SU-DHL-6 (cell line): ENCODE data around the gene CNOT6L.

Experiments used
- CTCF ChIP-seq: fragments of 200-600 bp; sonication (generic); IDR thresholded peaks from one replicate; pipeline ENCODE4 v1.5.1; 2017; ENCODE audit warnings: antibody characterized with exemption, mild to moderate bottlenecking, low read length, moderate library complexity; ENCODE audit not compliant: insufficient read depth, poor library complexity, severe bottlenecking
- EZH2phosphoT487 ChIP-seq: fragments of 200-600 bp; sonication (generic), shearing (Covaris generic); conservative IDR thresholded peaks from 2 replicates; pipeline ENCODE4 v1.6.1; 2018; ENCODE audit warnings: mild to moderate bottlenecking, antibody characterized with exemption, low read length, moderate library complexity, mixed read lengths

- TF ChIP-seq CTCF, result no peak
- no peak for TF ChIP-seq EZH2phosphoT487
Measured at GRCh38 chr4:77865259-77865658, 46.1 kb upstream of the CNOT6L start.
